HepG2 (cell line): ENCODE data around the gene CTSA. TPM values are rescaled to one million over a fixed set of nuclear protein-coding genes. Genes with fewer than 3 reads are reported as not detected.

Source experiments
- CEBPB ChIP-seq: IDR thresholded peaks from 2 replicates; pipeline ENCODE4 v1.6.1; 2011; ENCODE audit warnings: low read depth, low read length, improper control_type of control experiment, borderline replicate concordance
- EED ChIP-seq: sonication (generic); formaldehyde crosslinking; IDR thresholded peaks from 2 replicates; pipeline ENCODE4 v1.5.0; 2020; ENCODE audit warnings: mild to moderate bottlenecking, missing genetic modification reagents
- FOXM1 ChIP-seq: sonication (generic); formaldehyde crosslinking; IDR thresholded peaks from 2 replicates; pipeline ENCODE4 v1.5.0; 2020; ENCODE audit warnings: missing genetic modification reagents
- GABPB1 ChIP-seq: IDR thresholded peaks from 2 replicates; pipeline ENCODE4 v1.6.1; 2016; ENCODE audit warnings: mild to moderate bottlenecking, missing genetic modification reagents, moderate library complexity, missing compliant biosample characterization
- HDAC6 ChIP-seq: fragments of 200-600 bp; sonication (generic); IDR thresholded peaks from 2 replicates; pipeline ENCODE4 v1.7.0; 2017; ENCODE audit warnings: mild to moderate bottlenecking, antibody characterized with exemption, low read length, low read depth
- HIVEP1 ChIP-seq: sonication (generic); formaldehyde crosslinking; IDR thresholded peaks from 2 replicates; pipeline ENCODE4 v1.4.0; 2020; ENCODE audit warnings: mild to moderate bottlenecking, missing genetic modification reagents
- HMGA1 ChIP-seq: sonication (generic); formaldehyde crosslinking; conservative IDR thresholded peaks from 2 replicates; pipeline ENCODE4 v1.4.0; 2020; ENCODE audit warnings: missing genetic modification reagents
- RAD51 ChIP-seq: fragments of 450-650 bp; IDR thresholded peaks from 2 replicates; pipeline ENCODE4 v1.6.1; 2016; ENCODE audit warnings: borderline replicate concordance
- STAT5B ChIP-seq: sonication (generic); formaldehyde crosslinking; IDR thresholded peaks from 2 replicates; pipeline ENCODE4 v1.4.0; 2020; ENCODE audit warnings: missing genetic modification reagents
- ZFP36L2 ChIP-seq: sonication (generic); formaldehyde crosslinking; IDR thresholded peaks from 2 replicates; pipeline ENCODE4 v1.4.0; 2020; ENCODE audit warnings: missing genetic modification reagents
- ZNF431 ChIP-seq: sonication (generic); formaldehyde crosslinking; IDR thresholded peaks from 2 replicates; pipeline ENCODE4 v1.9.0; 2022; ENCODE audit warnings: missing genetic modification reagents, low read depth, mild to moderate bottlenecking, borderline replicate concordance
- ZNF512B ChIP-seq: sonication (generic); formaldehyde crosslinking; IDR thresholded peaks from 2 replicates; pipeline ENCODE4 v1.5.1; 2020; ENCODE audit warnings: missing genetic modification reagents, mild to moderate bottlenecking, borderline replicate concordance
- ZNF513 ChIP-seq: sonication (generic); formaldehyde crosslinking; conservative IDR thresholded peaks from 2 replicates; pipeline ENCODE4 v1.5.0; 2020; ENCODE audit warnings: missing genetic modification reagents
- ZNF772 ChIP-seq: sonication (generic); formaldehyde crosslinking; IDR thresholded peaks from 2 replicates; pipeline ENCODE4 v1.5.0; 2020; ENCODE audit warnings: mild to moderate bottlenecking, missing genetic modification reagents
- polyA plus RNA-seq, 8 experiments: library from polyadenylated mRNA; depleted of rRNA in 3 of 8; stranded (reverse) in 7 of 8; unstranded in 1 of 8; fragments of >200 nt; fragmentation: Illumina TruSeq in 4 of 8; extraction: Trizol in 4 of 8; gene quantifications; 2 replicates each; pipeline versions ENCODE4 v1.2.1 to v1.2.3, GENCODE V29; 2011 to 2016; ENCODE audit warnings: low read depth in 4 of 8, missing spikeins in 1 of 8, mixed read lengths in 1 of 8; ENCODE audit not compliant: insufficient read depth in 1 of 8
- total RNA-seq, 5 experiments: library from RNA; depleted of rRNA; stranded (reverse); fragments of >200 nt; fragmentation: Illumina TruSeq; extraction: Trizol; gene quantifications; 2 replicates each; pipeline ENCODE4 v1.2.3, GENCODE V29; 2016; ENCODE audit warnings: low read depth in 1 of 5
- TF ChIP-seq, protein P1 (sequence below): sonication (generic); formaldehyde crosslinking; IDR thresholded peaks from 2 replicates; pipeline ENCODE4 v1.4.0; 2020; ENCODE audit warnings: missing genetic modification reagents
- TF ChIP-seq, protein P2 (sequence below): sonication (generic); formaldehyde crosslinking; IDR thresholded peaks from 2 replicates; pipeline ENCODE4 v1.4.0; 2020; ENCODE audit warnings: mild to moderate bottlenecking, missing genetic modification reagents
- TF ChIP-seq, protein P3 (sequence below): sonication (generic); formaldehyde crosslinking; IDR thresholded peaks from 2 replicates; pipeline ENCODE4 v1.4.0; 2020; ENCODE audit warnings: missing genetic modification reagents, mild to moderate bottlenecking, borderline replicate concordance

The CTSA gene
- total and polyA plus RNA-seq, 2 of the 13 experiments (the other 11 are each of a cell fraction or from before 2014, with no cell fraction given), result 202 to 231 TPM

GRCh38 chr20:45857114-45857881, 33.8 kb upstream of the CTSA start, which contains the start of the genes ACOT8 and ZSWIM3 (continued):
- TF ChIP-seq ZNF512B (CRISPR knock-in tag) (no peak), EED (CRISPR knock-in tag) (peak; percentile 97), RAD51 (no peak), STAT5B (peak; percentile 61; the same call in 1 of the 2 replicates), HIVEP1 (CRISPR knock-in tag) (peak; percentile 27), HMGA1 (CRISPR knock-in tag) (no peak), HDAC6 (no peak), CEBPB (no peak), ZNF772 (CRISPR knock-in tag) (peak; percentile 57; the same call in 1 of the 2 replicates), ZNF513 (CRISPR knock-in tag) (peak; percentile 97; the same call in 1 of the 2 replicates), ZNF431 (CRISPR knock-in tag) (peak; percentile 17; the same call in 1 of the 2 replicates), GABPB1 (peak; percentile 99), ZFP36L2 (peak; percentile 96; the same call in 1 of the 2 replicates), FOXM1 (CRISPR knock-in tag) (0 out of 2 replicates have a peak, but pooled peaks have one; percentile 58)
- TF ChIP-seq, protein P1, sequence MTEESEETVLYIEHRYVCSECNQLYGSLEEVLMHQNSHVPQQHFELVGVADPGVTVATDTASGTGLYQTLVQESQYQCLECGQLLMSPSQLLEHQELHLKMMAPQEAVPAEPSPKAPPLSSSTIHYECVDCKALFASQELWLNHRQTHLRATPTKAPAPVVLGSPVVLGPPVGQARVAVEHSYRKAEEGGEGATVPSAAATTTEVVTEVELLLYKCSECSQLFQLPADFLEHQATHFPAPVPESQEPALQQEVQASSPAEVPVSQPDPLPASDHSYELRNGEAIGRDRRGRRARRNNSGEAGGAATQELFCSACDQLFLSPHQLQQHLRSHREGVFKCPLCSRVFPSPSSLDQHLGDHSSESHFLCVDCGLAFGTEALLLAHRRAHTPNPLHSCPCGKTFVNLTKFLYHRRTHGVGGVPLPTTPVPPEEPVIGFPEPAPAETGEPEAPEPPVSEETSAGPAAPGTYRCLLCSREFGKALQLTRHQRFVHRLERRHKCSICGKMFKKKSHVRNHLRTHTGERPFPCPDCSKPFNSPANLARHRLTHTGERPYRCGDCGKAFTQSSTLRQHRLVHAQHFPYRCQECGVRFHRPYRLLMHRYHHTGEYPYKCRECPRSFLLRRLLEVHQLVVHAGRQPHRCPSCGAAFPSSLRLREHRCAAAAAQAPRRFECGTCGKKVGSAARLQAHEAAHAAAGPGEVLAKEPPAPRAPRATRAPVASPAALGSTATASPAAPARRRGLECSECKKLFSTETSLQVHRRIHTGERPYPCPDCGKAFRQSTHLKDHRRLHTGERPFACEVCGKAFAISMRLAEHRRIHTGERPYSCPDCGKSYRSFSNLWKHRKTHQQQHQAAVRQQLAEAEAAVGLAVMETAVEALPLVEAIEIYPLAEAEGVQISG, result peak; percentile 92
- TF ChIP-seq, protein P2, sequence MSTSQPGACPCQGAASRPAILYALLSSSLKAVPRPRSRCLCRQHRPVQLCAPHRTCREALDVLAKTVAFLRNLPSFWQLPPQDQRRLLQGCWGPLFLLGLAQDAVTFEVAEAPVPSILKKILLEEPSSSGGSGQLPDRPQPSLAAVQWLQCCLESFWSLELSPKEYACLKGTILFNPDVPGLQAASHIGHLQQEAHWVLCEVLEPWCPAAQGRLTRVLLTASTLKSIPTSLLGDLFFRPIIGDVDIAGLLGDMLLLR (CRISPR knock-in tag), result peak; percentile 22; the same call in 1 of the 2 replicates
- TF ChIP-seq, protein P3, sequence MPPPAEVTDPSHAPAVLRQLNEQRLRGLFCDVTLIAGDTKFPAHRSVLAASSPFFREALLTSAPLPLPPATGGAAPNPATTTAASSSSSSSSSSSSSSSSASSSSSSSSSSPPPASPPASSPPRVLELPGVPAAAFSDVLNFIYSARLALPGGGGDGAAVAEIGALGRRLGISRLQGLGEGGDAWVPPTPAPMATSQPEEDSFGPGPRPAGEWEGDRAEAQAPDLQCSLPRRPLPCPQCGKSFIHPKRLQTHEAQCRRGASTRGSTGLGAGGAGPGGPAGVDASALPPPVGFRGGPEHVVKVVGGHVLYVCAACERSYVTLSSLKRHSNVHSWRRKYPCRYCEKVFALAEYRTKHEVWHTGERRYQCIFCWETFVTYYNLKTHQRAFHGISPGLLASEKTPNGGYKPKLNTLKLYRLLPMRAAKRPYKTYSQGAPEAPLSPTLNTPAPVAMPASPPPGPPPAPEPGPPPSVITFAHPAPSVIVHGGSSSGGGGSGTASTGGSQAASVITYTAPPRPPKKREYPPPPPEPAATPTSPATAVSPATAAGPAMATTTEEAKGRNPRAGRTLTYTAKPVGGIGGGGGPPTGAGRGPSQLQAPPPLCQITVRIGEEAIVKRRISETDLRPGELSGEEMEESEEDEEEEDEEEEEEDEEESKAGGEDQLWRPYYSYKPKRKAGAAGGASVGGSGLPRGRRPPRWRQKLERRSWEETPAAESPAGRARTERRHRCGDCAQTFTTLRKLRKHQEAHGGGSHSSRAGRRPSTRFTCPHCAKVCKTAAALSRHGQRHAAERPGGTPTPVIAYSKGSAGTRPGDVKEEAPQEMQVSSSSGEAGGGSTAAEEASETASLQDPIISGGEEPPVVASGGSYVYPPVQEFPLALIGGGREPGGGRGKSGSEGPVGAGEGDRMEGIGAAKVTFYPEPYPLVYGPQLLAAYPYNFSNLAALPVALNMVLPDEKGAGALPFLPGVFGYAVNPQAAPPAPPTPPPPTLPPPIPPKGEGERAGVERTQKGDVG (CRISPR knock-in tag), result peak; percentile 56; the same call in 1 of the 2 replicates
